NT2/D1 (cell line): ENCODE measurements around the gene ICOSLG.
"Not testable (repeated sequence)": the region's sequence is repeated elsewhere in the genome, so short reads cannot be mapped to it uniquely, and the experiment has no call there.

Source experiments
- DNase-seq: peaks from one replicate; pipeline ENCODE4 v3.0.0-alpha.2; 2011; ENCODE audit warnings: low read depth, low spot score
- H3K27me3 ChIP-seq: 2 replicates; pipeline ENCODE4 v1.6.0; 2011; ENCODE audit warnings: mild to moderate bottlenecking; ENCODE audit not compliant: insufficient read length, insufficient read depth
- H3K36me3 ChIP-seq: 2 replicates; pipeline ENCODE4 v1.6.1; 2011; ENCODE audit warnings: mild to moderate bottlenecking, low read length, mixed read lengths; ENCODE audit not compliant: insufficient read depth, insufficient read length
- H3K4me1 ChIP-seq: 2 replicates; pipeline ENCODE4 v1.5.1; 2011; ENCODE audit not compliant: insufficient read depth, insufficient read length
- H3K4me3 ChIP-seq: 2 replicates; pipeline ENCODE4 v1.5.1; 2011; ENCODE audit warnings: low read depth; ENCODE audit not compliant: insufficient read length
- H3K9ac ChIP-seq: 2 replicates; pipeline ENCODE4 v1.6.0; 2011; ENCODE audit warnings: low read depth; ENCODE audit not compliant: insufficient read length
- H3K9me3 ChIP-seq: 2 replicates; pipeline ENCODE4 v1.5.1; 2011; ENCODE audit warnings: mild to moderate bottlenecking, low read length; ENCODE audit not compliant: insufficient read depth
- SUZ12 ChIP-seq: IDR thresholded peaks from 2 replicates; pipeline ENCODE4 v1.6.1; 2011; ENCODE audit not compliant: insufficient read length, insufficient read depth; ENCODE audit errors: extremely low read depth
- YY1 ChIP-seq: IDR thresholded peaks from 2 replicates; pipeline ENCODE4 v1.6.1; 2011; ENCODE audit not compliant: insufficient read length, insufficient read depth
- ZNF274 ChIP-seq: IDR thresholded peaks from 2 replicates; pipeline ENCODE4 v1.6.1; 2011; ENCODE audit warnings: mild to moderate bottlenecking, low read depth, low read length

Gene ICOSLG, protein sequence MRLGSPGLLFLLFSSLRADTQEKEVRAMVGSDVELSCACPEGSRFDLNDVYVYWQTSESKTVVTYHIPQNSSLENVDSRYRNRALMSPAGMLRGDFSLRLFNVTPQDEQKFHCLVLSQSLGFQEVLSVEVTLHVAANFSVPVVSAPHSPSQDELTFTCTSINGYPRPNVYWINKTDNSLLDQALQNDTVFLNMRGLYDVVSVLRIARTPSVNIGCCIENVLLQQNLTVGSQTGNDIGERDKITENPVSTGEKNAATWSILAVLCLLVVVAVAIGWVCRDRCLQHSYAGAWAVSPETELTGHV

GRCh38 chr21:44240842-44241241, at the start of gene ICOSLG:
TSS of gene ICOSLG (minus strand) at chr21:44240943. CDS start at chr21:44240817, 126 bp downstream.
- H3K4me1 ChIP-seq: not testable (repeated sequence)

GRCh38 chr21:44289381-44290010, 48.8 kb upstream of the ICOSLG start:
- no peaks in the 10 kb centered on the region for H3K36me3 ChIP-seq

More at GRCh38 chr21:44240842-44241241, at the start of gene ICOSLG:
- H3K36me3 ChIP-seq, H3K9me3 ChIP-seq, DNase-seq, H3K4me3 ChIP-seq, H3K9ac ChIP-seq, H3K27me3 ChIP-seq: not testable (repeated sequence)

GRCh38 chr21:44288251-44289110, 47.7 kb upstream of the ICOSLG start:
- DNase-seq: no peak
- Histone ChIP-seq H3K9ac (no peak overlapping the region), H3K36me3 (no peaks in the 10 kb centered on the region), H3K9me3 (no peaks in the 10 kb centered on the region), H3K27me3 (peaks cover 4% of the 10 kb centered on the region), H3K4me3 (no peak overlapping the region), H3K4me1 (peaks cover 40% of the 10 kb centered on the region)
- no peak for TF ChIP-seq ZNF274
- no peak for TF ChIP-seq SUZ12
- no peak for TF ChIP-seq YY1

More at GRCh38 chr21:44289381-44290010, 48.8 kb upstream of the ICOSLG start:
- DNase-seq: no peak
- Histone ChIP-seq H3K9me3 (no peaks in the 10 kb centered on the region), H3K4me1 (peaks cover 32% of the 10 kb centered on the region), H3K27me3 (peaks cover 4% of the 10 kb centered on the region), H3K9ac (no peak overlapping the region), H3K4me3 (no peak overlapping the region)
- TF ChIP-seq SUZ12: no peak
- no peak for TF ChIP-seq ZNF274

GRCh38 chr21:44286716-44287632, 46.2 kb upstream of the ICOSLG start:
- H3K27me3 ChIP-seq: peaks cover 4% of the 10 kb centered on the region
- H3K4me3 ChIP-seq: no peak overlapping the region
- TF ChIP-seq YY1 (no peak), SUZ12 (no peak), ZNF274 (no peak)
- H3K9ac ChIP-seq: peak overlapping the region; percentile 47
- H3K9me3 ChIP-seq: no peaks in the 10 kb centered on the region
- H3K4me1 ChIP-seq: peaks cover 41% of the 10 kb centered on the region
- no peaks in the 10 kb centered on the region for H3K36me3 ChIP-seq
- no peak for DNase-seq

DNA sequence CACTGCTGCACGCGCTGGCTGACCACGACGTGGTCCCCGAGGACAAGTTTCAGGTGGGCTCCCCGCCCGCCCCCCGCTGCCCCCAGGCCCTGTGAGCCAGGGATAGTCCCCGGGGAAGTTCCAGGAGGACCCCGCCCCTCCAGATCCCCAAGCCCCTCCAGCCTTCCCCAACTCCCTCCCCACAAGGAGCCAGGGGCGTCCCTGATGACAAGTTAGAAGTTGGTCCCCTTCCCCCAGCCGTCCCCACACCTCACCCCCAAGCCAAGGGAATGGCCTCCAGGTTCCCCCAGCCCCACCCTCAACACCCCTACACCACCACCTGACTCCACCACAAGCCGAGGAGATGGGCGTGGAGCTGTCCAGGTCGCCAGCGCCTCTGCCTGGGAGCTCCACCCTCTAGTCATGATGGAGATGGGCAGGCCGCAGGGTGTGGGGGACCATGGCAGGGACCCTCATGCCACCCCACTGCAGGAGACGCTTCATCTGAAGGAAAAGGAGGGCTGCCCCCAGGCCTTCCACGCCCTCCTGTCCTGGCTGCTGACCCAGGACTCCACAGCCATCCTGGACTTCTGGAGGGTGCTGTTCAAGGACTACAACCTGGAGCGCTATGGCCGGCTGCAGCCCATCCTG, 45.5 kb upstream of the ICOSLG start:
- H3K4me1 ChIP-seq: peaks cover 47% of the 10 kb centered on the region
- DNase-seq: no peak
- H3K9ac ChIP-seq: no peak overlapping the region
- H3K9me3 ChIP-seq: no peaks in the 10 kb centered on the region
- H3K4me3 ChIP-seq: no peak overlapping the region
- no peak for TF ChIP-seq YY1
- TF ChIP-seq SUZ12: no peak
- TF ChIP-seq ZNF274: no peak
- H3K27me3 ChIP-seq: peaks cover 4% of the 10 kb centered on the region
- H3K36me3 ChIP-seq: no peaks in the 10 kb centered on the region

DNA sequence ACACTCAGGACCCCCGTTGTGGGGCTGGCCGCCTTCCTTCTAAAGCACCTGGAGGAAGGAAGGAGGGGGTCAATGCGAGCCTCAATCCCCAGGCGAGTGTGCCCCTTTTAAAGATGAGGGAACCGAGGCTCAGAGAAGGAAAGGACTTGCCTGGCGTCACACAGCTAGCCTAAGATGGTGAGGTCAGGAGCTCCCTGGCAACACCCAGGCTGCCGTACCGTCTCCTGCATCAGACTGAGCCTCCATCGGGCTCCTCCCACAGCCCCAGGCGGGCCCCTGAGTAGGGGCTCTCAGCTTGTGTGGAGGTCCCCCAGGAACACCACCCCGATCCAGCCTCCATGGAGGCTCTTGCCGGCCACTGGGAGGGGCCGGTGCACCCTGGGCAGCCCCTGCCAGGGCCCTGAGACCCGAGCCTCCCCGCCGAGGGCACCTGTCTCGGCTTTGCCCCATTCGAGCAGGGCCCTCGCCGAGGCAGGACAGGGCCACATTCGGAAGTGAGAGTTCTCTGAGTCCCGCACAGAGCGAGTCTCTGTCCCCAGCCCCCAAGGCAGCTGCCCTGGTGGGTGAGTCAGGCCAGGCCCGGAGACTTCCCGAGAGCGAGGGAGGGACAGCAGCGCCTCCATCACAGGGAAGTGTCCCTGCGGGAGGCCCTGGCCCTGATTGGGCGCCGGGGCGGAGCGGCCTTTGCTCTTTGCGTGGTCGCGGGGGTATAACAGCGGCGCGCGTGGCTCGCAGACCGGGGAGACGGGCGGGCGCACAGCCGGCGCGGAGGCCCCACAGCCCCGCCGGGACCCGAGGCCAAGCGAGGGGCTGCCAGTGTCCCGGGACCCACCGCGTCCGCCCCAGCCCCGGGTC, 44.6 kb upstream of the ICOSLG start, which contains the start of gene AIRE:
Gene AIRE, plus strand, starts transcription at position 739 of the 855 bp plus-strand sequence. CDS start 131 bp downstream, outside the sequence.
- no peaks in the 10 kb centered on the region for H3K36me3 ChIP-seq
- H3K27me3 ChIP-seq: peaks cover 4% of the 10 kb centered on the region
- TF ChIP-seq ZNF274: no peak
- H3K9ac ChIP-seq: peak within 1 kb of the TSS; percentile 22
- no peak within 1 kb of the TSS for H3K4me3 ChIP-seq
- no peak for DNase-seq
- H3K4me1 ChIP-seq: peaks cover 47% of the 10 kb centered on the region
- no peaks in the 10 kb centered on the region for H3K9me3 ChIP-seq
